ENCODE data around the gene DOP1B.

DNA sequence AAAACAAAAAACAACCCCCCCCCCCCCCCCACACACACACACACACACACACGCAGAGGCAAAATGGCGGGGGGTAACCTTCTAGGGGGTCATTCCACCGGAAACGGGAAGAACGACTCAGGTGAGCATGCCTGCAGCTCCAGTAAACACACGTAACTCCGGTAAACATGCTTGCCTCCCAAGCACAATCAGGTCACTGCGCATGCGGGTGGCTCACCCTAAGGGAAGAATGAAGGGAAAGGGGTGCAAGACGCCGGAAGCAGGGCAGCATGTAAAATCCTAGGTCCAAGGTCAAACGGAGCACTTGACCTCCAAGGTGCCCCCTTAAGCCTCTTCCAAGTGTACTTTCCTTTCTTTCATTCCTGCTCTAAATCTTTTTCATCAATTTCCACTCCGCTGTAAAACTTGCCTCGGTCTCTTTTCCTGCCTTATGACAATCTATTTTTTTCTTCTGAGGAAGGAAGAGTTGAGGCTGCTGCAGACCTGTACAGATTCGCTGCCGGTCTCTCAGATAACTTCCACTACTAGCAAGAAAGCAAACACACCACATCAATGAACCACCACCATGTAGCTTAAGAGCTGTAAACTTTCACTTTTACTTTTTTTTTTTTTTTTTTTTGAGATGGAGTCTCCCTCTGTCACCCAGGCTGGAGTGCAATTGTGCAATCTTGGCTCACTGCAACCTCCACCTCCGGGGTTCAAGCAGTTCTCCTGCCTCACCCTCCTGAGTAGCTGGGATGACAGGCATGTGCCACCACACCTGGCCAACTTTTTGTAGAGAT lies 42.8 kb upstream of the DOP1B start:
- TF ChIP-seq, protein P1, sequence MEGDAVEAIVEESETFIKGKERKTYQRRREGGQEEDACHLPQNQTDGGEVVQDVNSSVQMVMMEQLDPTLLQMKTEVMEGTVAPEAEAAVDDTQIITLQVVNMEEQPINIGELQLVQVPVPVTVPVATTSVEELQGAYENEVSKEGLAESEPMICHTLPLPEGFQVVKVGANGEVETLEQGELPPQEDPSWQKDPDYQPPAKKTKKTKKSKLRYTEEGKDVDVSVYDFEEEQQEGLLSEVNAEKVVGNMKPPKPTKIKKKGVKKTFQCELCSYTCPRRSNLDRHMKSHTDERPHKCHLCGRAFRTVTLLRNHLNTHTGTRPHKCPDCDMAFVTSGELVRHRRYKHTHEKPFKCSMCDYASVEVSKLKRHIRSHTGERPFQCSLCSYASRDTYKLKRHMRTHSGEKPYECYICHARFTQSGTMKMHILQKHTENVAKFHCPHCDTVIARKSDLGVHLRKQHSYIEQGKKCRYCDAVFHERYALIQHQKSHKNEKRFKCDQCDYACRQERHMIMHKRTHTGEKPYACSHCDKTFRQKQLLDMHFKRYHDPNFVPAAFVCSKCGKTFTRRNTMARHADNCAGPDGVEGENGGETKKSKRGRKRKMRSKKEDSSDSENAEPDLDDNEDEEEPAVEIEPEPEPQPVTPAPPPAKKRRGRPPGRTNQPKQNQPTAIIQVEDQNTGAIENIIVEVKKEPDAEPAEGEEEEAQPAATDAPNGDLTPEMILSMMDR (IDR thresholded peaks at IDR 0.05) = no peak
- no peak for TF ChIP-seq POLR2A (IDR thresholded peaks at IDR 0.05)

Data from heart left ventricle (tissue), 13 donors.